Tibial nerve (tissue), 3 donors: ENCODE measurements around the gene ARAP3.
"Not testable (repeated sequence)": the region's sequence is repeated elsewhere in the genome, so short reads cannot be mapped to it uniquely, and the experiment has no call there.

Experiments used
- POLR2A ChIP-seq, 2 donors: fragments of 450-650 bp; IDR thresholded peaks; one replicate each; pipeline ENCODE4 v1.6.1; 2017; ENCODE audit warnings: antibody characterized with exemption in 2 of 2, mild to moderate bottlenecking in 2 of 2, moderate library complexity in 2 of 2
- TF ChIP-seq, protein P1 (sequence below), 5 experiments: fragments of 200-600 bp in 3 of 5; fragments of 450-650 bp in 2 of 5; sonication (generic) in 3 of 5; IDR thresholded peaks; one replicate each; pipeline ENCODE4 v1.5.1; 2016 to 2019; ENCODE audit warnings: antibody characterized with exemption in 5 of 5, mild to moderate bottlenecking in 3 of 5, moderate library complexity in 2 of 5

GRCh38 chr5:141609921-141610320 is 72.1 kb downstream of the ARAP3 start:
- not testable (repeated sequence) for TF ChIP-seq POLR2A (IDR thresholded peaks at IDR 0.05)
- TF ChIP-seq, protein P1, sequence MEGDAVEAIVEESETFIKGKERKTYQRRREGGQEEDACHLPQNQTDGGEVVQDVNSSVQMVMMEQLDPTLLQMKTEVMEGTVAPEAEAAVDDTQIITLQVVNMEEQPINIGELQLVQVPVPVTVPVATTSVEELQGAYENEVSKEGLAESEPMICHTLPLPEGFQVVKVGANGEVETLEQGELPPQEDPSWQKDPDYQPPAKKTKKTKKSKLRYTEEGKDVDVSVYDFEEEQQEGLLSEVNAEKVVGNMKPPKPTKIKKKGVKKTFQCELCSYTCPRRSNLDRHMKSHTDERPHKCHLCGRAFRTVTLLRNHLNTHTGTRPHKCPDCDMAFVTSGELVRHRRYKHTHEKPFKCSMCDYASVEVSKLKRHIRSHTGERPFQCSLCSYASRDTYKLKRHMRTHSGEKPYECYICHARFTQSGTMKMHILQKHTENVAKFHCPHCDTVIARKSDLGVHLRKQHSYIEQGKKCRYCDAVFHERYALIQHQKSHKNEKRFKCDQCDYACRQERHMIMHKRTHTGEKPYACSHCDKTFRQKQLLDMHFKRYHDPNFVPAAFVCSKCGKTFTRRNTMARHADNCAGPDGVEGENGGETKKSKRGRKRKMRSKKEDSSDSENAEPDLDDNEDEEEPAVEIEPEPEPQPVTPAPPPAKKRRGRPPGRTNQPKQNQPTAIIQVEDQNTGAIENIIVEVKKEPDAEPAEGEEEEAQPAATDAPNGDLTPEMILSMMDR (IDR thresholded peaks at IDR 0.05) = not testable (repeated sequence)
